SK-N-SH (cell line): Measurements from ENCODE around the gene PIGB. TPM values are rescaled to one million over a fixed set of nuclear protein-coding genes. Genes with fewer than 3 reads are reported as not detected.

Experiments
- CTCF ChIA-PET: fragments of 300-600, 350-600 bp; formaldehyde crosslinking; extraction: SDS; loops from one replicate; lab custom pipeline; 2021; lab: Yijun Ruan, JAX
- POLR2A ChIA-PET: fragments of 350-600 bp; sonication (Branson Sonifier 250); formaldehyde crosslinking; extraction: SDS; loops from one replicate; lab custom pipeline; 2020; ENCODE audit warnings: antibody characterized with exemption, inconsistent platforms; lab: Yijun Ruan, JAX
- DNase-seq: peaks from one replicate; pipeline ENCODE4 v3.0.0; 2012
- H2AFZ ChIP-seq: fragments of 200-600 bp; sonication (generic); 2 replicates; pipeline ENCODE4 v1.8.1; 2016; ENCODE audit warnings: antibody characterized with exemption, mild to moderate bottlenecking, low read depth
- H3F3A ChIP-seq: fragments of 200-600 bp; sonication (generic); replicated peaks from 2 replicates; pipeline ENCODE3; 2016; ENCODE audit warnings: antibody characterized with exemption, mild to moderate bottlenecking; ENCODE audit not compliant: insufficient read depth
- H3K27ac ChIP-seq, 2 experiments: fragments of 200-500 bp in 1 of 2; fragments of 200-600 bp in 1 of 2; sonication (Bioruptor generic) in 1 of 2; sonication (generic), shearing (Covaris generic) in 1 of 2; 2 replicates each; pipeline versions ENCODE4 v1.5.1 to v1.6.1; 2014 to 2016; ENCODE audit warnings: low read depth in 2 of 2, inconsistent platforms in 1 of 2, low read length in 1 of 2, mild to moderate bottlenecking in 1 of 2, mixed read lengths in 1 of 2
- H3K27me3 ChIP-seq: fragments of 200-600 bp; sonication (generic), shearing (Covaris generic); 2 replicates; pipeline ENCODE4 v1.6.1; 2016; ENCODE audit warnings: mixed run types; ENCODE audit not compliant: insufficient read depth
- H3K36me3 ChIP-seq, 2 experiments: fragments of 200-500 bp in 1 of 2; fragments of 200-600 bp in 1 of 2; sonication (Bioruptor generic) in 1 of 2; sonication (generic) in 1 of 2; replicated peaks in 1 of 2; 2 replicates each; pipeline versions ENCODE3 to v1.5.1; 2014 to 2016; ENCODE audit warnings: low read length in 1 of 2, mild to moderate bottlenecking in 1 of 2; ENCODE audit not compliant: insufficient read depth in 2 of 2, control insufficient read depth in 1 of 2
- H3K4me1 ChIP-seq, 2 experiments: fragments of 200-500 bp in 1 of 2; fragments of 200-600 bp in 1 of 2; sonication (Bioruptor generic) in 1 of 2; sonication (generic), shearing (Covaris generic) in 1 of 2; 2 replicates each; pipeline versions ENCODE4 v1.5.1 to v1.6.1; 2014 to 2016; ENCODE audit warnings: low read depth in 1 of 2, low read length in 1 of 2, mixed run types in 1 of 2; ENCODE audit not compliant: insufficient read depth in 2 of 2, control insufficient read depth in 1 of 2
- H3K4me2 ChIP-seq: fragments of 200-600 bp; sonication (generic), shearing (Covaris generic); 2 replicates; pipeline ENCODE4 v1.6.1; 2017; ENCODE audit warnings: mixed run types
- H3K4me3 ChIP-seq, 2 experiments: fragments of 200-500 bp in 1 of 2; fragments of 200-600 bp in 1 of 2; sonication (Bioruptor generic) in 1 of 2; sonication (generic), shearing (Covaris generic) in 1 of 2; 2 replicates each; pipeline versions ENCODE4 v1.5.1 to v1.8.1; 2014 to 2016; ENCODE audit warnings: low read depth in 2 of 2, inconsistent platforms in 1 of 2, low read length in 1 of 2, mild to moderate bottlenecking in 1 of 2, mixed read lengths in 1 of 2, moderate library complexity in 1 of 2
- H3K79me2 ChIP-seq: fragments of 200-600 bp; sonication (generic); 2 replicates; pipeline ENCODE4 v1.8.1; 2017; ENCODE audit warnings: mild to moderate bottlenecking; ENCODE audit not compliant: insufficient read depth
- H3K9ac ChIP-seq: fragments of 200-600 bp; sonication (generic); 2 replicates; pipeline ENCODE4 v1.6.1; 2017; ENCODE audit warnings: mixed run types
- H3K9me2 ChIP-seq: fragments of 200-600 bp; sonication (generic); 2 replicates; pipeline ENCODE4 v1.6.1; 2017; ENCODE audit warnings: mixed run types
- H3K9me3 ChIP-seq: fragments of 200-600 bp; sonication (generic); 2 replicates; pipeline ENCODE4 v1.6.1; 2017; ENCODE audit warnings: mixed run types, mild to moderate bottlenecking, moderate library complexity
- H4K20me1 ChIP-seq: fragments of 200-600 bp; sonication (generic); 2 replicates; pipeline ENCODE4 v1.6.1; 2017; ENCODE audit warnings: mild to moderate bottlenecking, mixed run types; ENCODE audit not compliant: insufficient read depth
- CHD2 ChIP-seq: fragments of 150-350 bp; IDR thresholded peaks from 2 replicates; pipeline ENCODE4 v1.6.1; 2018; ENCODE audit warnings: low read length; ENCODE audit not compliant: partially characterized antibody
- CTCF ChIP-seq: fragments of 200-600 bp; sonication (generic); IDR thresholded peaks from 2 replicates; pipeline ENCODE4 v1.6.1; 2017; ENCODE audit warnings: antibody characterized with exemption, mild to moderate bottlenecking, moderate library complexity
- EP300 ChIP-seq, 2 experiments: IDR thresholded peaks; 2 replicates each; pipeline versions ENCODE4 v1.4.0 to v1.6.1; 2012; ENCODE audit warnings: borderline replicate concordance in 1 of 2, low read depth in 1 of 2, low read length in 1 of 2
- EZH2phosphoT487 ChIP-seq: fragments of 200-600 bp; sonication (generic); IDR thresholded peaks from 2 replicates; pipeline ENCODE4 v1.6.1; 2017; ENCODE audit warnings: low read depth, mixed run types, mild to moderate bottlenecking, antibody characterized with exemption, moderate library complexity, borderline replicate concordance
- FOSL2 ChIP-seq: IDR thresholded peaks from 2 replicates; pipeline ENCODE4 v1.4.0; 2012; ENCODE audit warnings: low read depth, mild to moderate bottlenecking, moderate library complexity, borderline replicate concordance
- FOXM1 ChIP-seq: IDR thresholded peaks from 2 replicates; pipeline ENCODE4 v1.4.0; 2012; ENCODE audit warnings: low read depth, mild to moderate bottlenecking
- JUND ChIP-seq: IDR thresholded peaks from 2 replicates; pipeline ENCODE4 v1.4.0; 2012
- MXI1 ChIP-seq: IDR thresholded peaks from 2 replicates; pipeline ENCODE4 v1.6.1; 2012; ENCODE audit warnings: mild to moderate bottlenecking, low read depth, low read length, improper control_type of control experiment
- NFIC ChIP-seq: IDR thresholded peaks from 2 replicates; pipeline ENCODE4 v1.4.0; 2012; ENCODE audit warnings: borderline replicate concordance
- NRF1 ChIP-seq: IDR thresholded peaks from 2 replicates; pipeline ENCODE4 v1.6.1; 2012; ENCODE audit warnings: low read depth, mild to moderate bottlenecking, low read length
- POLR2AphosphoS5 ChIP-seq: IDR thresholded peaks from 2 replicates; pipeline ENCODE4 v1.6.1; 2012; ENCODE audit warnings: low read depth, low read length
- REST ChIP-seq: IDR thresholded peaks from 2 replicates; pipeline ENCODE4 v1.6.1; 2012; ENCODE audit warnings: mild to moderate bottlenecking, low read depth, low read length, moderate library complexity
- RXRA ChIP-seq: IDR thresholded peaks from 2 replicates; pipeline ENCODE4 v1.4.0; 2012; ENCODE audit warnings: low read depth, mild to moderate bottlenecking, borderline replicate concordance
- SMC3 ChIP-seq: IDR thresholded peaks from 2 replicates; pipeline ENCODE4 v1.6.1; 2012; ENCODE audit warnings: low read depth, low read length, improper control_type of control experiment
- TCF12 ChIP-seq: IDR thresholded peaks from 2 replicates; pipeline ENCODE4 v1.4.0; 2012
- TEAD4 ChIP-seq: IDR thresholded peaks from 2 replicates; pipeline ENCODE4 v1.4.0; 2012; ENCODE audit warnings: mild to moderate bottlenecking, borderline replicate concordance; ENCODE audit not compliant: insufficient read depth
- USF2 ChIP-seq: fragments of 150-350 bp; IDR thresholded peaks from 2 replicates; pipeline ENCODE4 v1.6.1; 2017; ENCODE audit warnings: antibody characterized with exemption, low read length, low read depth, borderline replicate concordance
- YY1 ChIP-seq: IDR thresholded peaks from 2 replicates; pipeline ENCODE4 v1.4.0; 2012; ENCODE audit warnings: low read depth, mild to moderate bottlenecking
- WGBS: methylation state at CpG from one replicate; pipeline ENCODE4 v1.1.6; 2017; ENCODE audit warnings: low lambda C conversion rate; 5-methylcytosine and 5-hydroxymethylcytosine counted together
- polyA plus RNA-seq, 3 experiments: library from polyadenylated mRNA; depleted of rRNA; stranded (reverse); fragments of >200 nt; gene quantifications; 2 replicates each; pipeline ENCODE4 v1.2.3, GENCODE V29; 2012
- TF ChIP-seq, protein P1 (sequence below): IDR thresholded peaks from 2 replicates; pipeline ENCODE4 v1.4.0; 2012; ENCODE audit warnings: low read depth, borderline replicate concordance

Gene PIGB
- polyA plus RNA-seq, 1 of the 3 experiments (the other 2 are of a cell fraction) = 6.6 TPM

DNA sequence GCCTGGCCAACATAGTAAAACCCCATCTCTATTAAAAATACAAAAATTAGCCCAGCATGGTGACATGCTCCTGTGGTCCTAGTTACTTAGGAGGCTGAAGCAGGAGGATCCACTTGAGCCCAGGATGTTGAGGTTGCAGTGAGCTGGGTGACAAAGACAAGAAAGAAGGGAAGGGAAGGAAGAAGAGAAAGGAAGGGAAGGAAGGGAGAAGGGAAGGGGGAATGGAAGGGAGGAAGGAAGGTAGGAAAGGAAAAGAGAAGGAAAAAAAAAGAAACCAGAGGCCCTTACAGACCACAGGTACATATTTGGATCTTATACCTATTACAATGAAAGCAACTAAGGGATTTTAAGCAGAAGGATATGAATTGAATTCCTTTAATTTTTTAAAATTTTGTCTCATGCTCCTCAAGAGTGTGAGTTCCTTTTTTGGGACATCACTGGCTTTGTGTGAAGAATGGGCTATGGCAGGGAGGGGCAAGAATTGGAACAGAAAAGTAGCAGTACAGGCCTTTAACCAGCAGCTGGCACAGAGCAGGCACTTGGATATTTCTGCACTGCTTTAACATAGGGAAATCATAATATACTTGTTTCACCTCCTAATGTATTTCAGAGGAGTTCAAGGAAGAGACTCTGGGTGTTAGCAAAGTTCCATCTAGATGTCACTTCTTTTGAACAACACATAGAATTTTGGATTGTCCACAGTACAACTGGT lies 37.3 kb upstream of the PIGB start:
- peak overlapping the region; percentile 24 to 86; a peak in 3 of 4 replicates for H3K27ac ChIP-seq
- peaks cover 0 to 27% of the 10 kb centered on the region in 2 experiments; a peak in 2 of 4 replicates for H3K4me1 ChIP-seq
- no peak overlapping the region for H3K4me2 ChIP-seq
- no peaks in the 10 kb centered on the region for H3K9me3 ChIP-seq
- no peak for DNase-seq
- ChIA-PET POLR2A (interaction anchor here (1.0 kb wide), 1 partner anchor 63 kb away, joined by 5 read pairs; no protein-coding TSS in a partner anchor), CTCF (interaction anchor here (0.7 to 1.6 kb wide), 10 partner anchors 9 to 158 kb away, joined by 3 to 6 read pairs (median 3); no protein-coding TSS in a partner anchor)
- no peaks in the 10 kb centered on the region for H4K20me1 ChIP-seq
- no peak overlapping the region for H2AFZ ChIP-seq
- no peaks in the 10 kb centered on the region for H3K79me2 ChIP-seq
- TF ChIP-seq MXI1 (0 out of 2 replicates have a peak, but pooled peaks have one; percentile 13), JUND (no peak)
- no peaks in the 10 kb centered on the region for H3K9me2 ChIP-seq
- no peaks in the 10 kb centered on the region for H3K36me3 ChIP-seq
- H3K27me3 ChIP-seq = no peaks in the 10 kb centered on the region
- H3K9ac ChIP-seq = no peak overlapping the region
- peaks cover 5% of the 10 kb centered on the region for H3F3A ChIP-seq
- H3K4me3 ChIP-seq = no peak overlapping the region

DNA sequence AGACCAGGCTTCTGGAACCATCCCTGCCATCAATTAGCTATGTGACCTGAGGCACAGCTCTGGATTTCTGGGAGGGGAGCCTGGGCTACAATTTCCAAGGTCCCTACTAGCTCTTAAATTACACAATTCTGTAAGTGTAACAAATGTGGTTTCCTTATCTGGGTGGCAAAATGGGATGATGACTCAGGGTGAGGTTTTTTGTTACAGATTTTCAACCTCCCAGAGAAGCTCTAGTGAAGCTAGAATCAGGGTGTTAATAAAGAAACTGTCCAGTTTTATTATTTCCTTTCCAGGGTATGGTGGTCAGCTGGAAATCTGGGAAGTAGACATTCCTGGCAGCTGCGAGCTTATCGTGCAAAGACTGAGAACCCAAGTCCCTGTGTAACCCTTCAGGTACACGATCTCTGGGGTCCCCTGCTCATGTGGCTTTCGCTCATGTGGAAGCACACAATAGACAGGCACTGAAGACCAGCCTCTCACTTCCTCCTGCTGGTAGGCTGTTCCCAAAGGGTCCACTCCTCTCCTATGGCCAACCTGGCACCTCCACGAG lies 36.7 kb upstream of the PIGB start:
- no peak overlapping the region for H2AFZ ChIP-seq
- H3K36me3 ChIP-seq = no peaks in the 10 kb centered on the region
- H3F3A ChIP-seq = peaks cover 5% of the 10 kb centered on the region
- no peak overlapping the region for H3K9ac ChIP-seq
- no peaks in the 10 kb centered on the region for H3K9me2 ChIP-seq
- H3K4me2 ChIP-seq = no peak overlapping the region
- no peaks in the 10 kb centered on the region for H4K20me1 ChIP-seq
- no peaks in the 10 kb centered on the region for H3K9me3 ChIP-seq
- H3K4me3 ChIP-seq = no peak overlapping the region
- WGBS = 82% methylated on average over 5 of the region's 5 CpGs
- peaks cover 0 to 27% of the 10 kb centered on the region in 2 experiments; a peak in 2 of 4 replicates for H3K4me1 ChIP-seq
- ChIA-PET CTCF (interaction anchor here (0.7 to 1.6 kb wide), 8 partner anchors 8 to 157 kb away, joined by 3 to 6 read pairs (median 3); no protein-coding TSS in a partner anchor), POLR2A (interaction anchor here (1.0 kb wide), 1 partner anchor 64 kb away, joined by 5 read pairs; no protein-coding TSS in a partner anchor)
- H3K79me2 ChIP-seq = no peaks in the 10 kb centered on the region
- H3K27ac ChIP-seq = peak overlapping the region; percentile 24 to 86; a peak in 3 of 4 replicates
- H3K27me3 ChIP-seq = no peaks in the 10 kb centered on the region
- DNase-seq = peak; percentile 46
- no peak for TF ChIP-seq SMC3
- peak; percentile 20; the same call in 1 of the 2 replicates for TF ChIP-seq FOSL2
- no peak for TF ChIP-seq YY1
- TF ChIP-seq USF2 = no peak
- TF ChIP-seq POLR2AphosphoS5 = no peak
- no peak for TF ChIP-seq RXRA
- TF ChIP-seq MXI1 = no peak
- TF ChIP-seq REST = no peak
- no peak for TF ChIP-seq FOXM1
- TF ChIP-seq EZH2phosphoT487 = no peak
- no peak for TF ChIP-seq CTCF
- peak; percentile 37 for TF ChIP-seq CHD2
- TF ChIP-seq TEAD4 = no peak
- no peak for TF ChIP-seq NFIC
- TF ChIP-seq, protein P1, sequence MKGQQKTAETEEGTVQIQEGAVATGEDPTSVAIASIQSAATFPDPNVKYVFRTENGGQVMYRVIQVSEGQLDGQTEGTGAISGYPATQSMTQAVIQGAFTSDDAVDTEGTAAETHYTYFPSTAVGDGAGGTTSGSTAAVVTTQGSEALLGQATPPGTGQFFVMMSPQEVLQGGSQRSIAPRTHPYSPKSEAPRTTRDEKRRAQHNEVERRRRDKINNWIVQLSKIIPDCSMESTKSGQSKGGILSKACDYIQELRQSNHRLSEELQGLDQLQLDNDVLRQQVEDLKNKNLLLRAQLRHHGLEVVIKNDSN = no peak
- TF ChIP-seq TCF12 = no peak; the same call in 1 of the 2 replicates
- peak in 1 of 2 experiments; percentile 84; a peak in 2 of 4 replicates for TF ChIP-seq EP300 (IDR thresholded peaks at IDR 0.05; ENCODE audit: borderline replicate concordance in 1 of 2, low read depth in 1 of 2, low read length in 1 of 2)
- no peak for TF ChIP-seq NRF1
